ENCODE data around the gene LDB1. TPM values are rescaled to one million over a fixed set of nuclear protein-coding genes. Genes with fewer than 3 reads are reported as not detected.

The LDB1 gene
- polyA plus RNA-seq, 3 donors = 108 to 129 (median 118) TPM

GRCh38 chr10:102146971-102147428, 26.8 kb upstream of the LDB1 start:
- DNase-seq (ENCODE audit: extremely low read depth in 1 of 11, low read depth in 9 of 11, low spot score in 4 of 11) = no peak

DNA sequence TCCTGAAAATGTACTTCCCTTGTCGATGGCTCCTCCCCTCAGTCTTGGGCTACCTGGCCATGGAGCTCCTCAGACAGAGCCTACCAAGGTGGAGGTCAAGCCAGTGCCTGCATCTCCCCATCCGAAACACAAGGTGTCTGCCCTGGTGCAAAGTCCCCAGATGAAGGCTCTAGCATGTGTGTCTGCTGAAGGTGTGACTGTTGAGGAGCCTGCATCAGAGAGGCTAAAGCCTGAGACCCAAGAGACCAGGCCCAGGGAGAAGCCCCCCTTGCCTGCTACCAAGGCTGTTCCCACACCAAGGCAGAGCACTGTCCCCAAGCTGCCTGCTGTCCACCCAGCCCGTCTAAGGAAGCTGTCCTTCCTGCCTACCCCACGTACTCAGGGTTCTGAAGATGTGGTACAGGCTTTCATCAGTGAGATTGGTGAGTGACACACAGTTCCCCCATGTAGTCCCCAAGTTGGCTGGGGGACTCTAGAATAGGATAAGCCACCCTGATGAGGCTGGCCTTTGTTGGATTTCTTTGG, 21.5 kb upstream of the LDB1 start:
- no peak for DNase-seq (ENCODE audit: extremely low read depth in 1 of 11, low read depth in 9 of 11, low spot score in 4 of 11)

GRCh38 chr10:102140913-102141540, 20.9 kb upstream of the LDB1 start:
- DNase-seq (ENCODE audit: extremely low read depth in 1 of 11, low read depth in 9 of 11, low spot score in 4 of 11) = no peak

DNA sequence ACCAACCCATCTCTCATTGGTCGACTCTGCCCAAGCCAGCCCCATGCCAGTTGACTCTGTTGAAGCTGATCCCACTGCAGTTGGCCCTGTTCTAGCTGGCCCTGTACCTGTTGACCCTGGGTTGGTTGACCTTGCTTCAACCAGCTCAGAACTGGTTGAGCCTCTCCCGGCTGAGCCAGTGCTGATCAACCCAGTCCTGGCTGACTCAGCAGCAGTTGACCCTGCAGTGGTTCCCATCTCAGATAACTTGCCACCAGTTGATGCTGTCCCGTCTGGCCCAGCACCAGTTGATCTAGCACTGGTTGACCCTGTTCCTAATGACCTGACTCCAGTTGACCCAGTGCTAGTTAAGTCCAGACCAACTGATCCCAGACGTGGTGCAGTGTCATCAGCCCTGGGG, 20.1 kb upstream of the LDB1 start:
- no peak for DNase-seq (ENCODE audit: extremely low read depth in 1 of 11, low read depth in 9 of 11, low spot score in 4 of 11)

DNA sequence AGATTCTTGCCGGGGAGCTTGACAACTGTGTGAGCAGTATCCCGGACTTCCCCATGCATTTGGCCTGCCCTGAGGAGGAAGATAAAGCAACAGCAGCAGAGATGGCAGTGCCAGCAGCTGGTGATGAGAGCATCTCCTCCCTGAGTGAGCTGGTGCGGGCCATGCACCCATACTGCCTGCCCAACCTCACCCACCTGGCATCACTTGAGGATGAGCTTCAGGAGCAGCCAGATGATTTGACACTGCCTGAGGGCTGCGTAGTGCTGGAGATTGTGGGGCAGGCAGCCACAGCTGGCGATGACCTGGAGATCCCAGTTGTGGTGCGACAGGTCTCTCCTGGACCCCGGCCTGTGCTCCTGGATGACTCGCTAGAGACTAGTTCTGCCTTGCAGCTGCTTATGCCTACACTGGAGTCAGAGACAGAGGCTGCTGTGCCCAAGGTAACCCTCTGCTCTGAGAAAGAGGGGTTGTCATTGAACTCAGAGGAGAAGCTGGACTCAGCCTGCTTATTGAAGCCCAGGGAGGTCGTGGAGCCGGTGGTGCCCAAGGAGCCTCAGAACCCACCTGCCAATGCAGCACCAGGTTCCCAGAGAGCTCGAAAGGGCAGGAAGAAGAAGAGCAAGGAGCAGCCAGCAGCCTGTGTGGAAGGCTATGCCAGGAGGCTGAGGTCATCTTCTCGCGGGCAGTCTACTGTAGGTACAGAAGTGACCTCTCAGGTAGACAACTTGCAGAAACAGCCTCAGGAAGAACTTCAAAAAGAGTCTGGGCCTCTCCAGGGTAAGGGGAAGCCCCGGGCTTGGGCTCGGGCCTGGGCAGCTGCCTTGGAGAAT, 19.3 kb upstream of the LDB1 start:
- DNase-seq (ENCODE audit: extremely low read depth in 1 of 11, low read depth in 9 of 11, low spot score in 4 of 11) = no peak

DNA sequence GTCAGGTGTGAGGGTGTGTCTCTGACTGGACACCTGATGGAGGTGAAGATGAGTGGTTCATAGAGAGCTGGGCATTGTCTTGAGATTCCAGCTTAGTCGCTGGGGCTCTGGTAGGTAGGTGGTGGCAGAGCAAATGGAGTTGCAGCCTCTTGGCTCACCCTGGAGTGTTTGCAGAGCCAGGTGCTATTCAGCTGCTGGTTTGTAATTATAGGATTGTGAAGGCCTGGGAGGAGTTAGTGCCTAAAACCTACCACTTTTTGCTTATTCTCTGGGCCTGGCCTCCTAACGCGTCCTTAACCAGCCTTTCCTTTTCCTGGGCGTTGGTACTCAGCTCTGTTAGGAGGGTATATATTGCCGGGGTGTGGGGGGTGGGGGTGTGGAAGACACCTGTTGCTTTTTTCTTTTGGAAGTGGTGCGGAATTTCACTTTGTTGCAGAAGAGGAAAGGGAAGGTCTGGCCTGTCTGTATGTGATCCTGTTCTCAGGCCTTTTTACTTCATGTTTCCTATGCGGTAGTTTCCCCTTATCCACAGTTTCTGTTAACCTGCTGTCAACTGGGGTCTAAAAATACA, 15.9 kb upstream of the LDB1 start:
- no peak for DNase-seq (ENCODE audit: extremely low read depth in 1 of 11, low read depth in 9 of 11, low spot score in 4 of 11)

DNA sequence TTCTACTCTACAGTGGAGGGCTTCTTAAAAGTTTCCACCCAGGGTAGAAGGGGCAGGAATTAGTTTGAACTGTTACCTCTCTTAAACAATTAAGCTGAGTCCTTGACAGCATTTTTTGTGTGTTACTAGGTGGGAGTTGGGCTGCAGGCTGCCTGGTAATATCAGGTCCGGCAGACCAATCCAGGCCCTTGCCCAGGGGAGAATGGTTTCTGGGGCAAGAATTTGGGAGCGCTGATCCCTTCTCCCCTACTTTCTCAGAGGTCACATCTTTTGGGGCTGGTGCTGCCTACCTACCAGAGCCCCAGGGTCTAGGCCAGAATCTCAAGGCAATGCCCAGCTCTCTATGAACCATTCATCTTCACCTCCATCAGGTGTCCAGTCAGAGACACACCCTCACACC, 14.2 kb upstream of the LDB1 start:
- DNase-seq (ENCODE audit: extremely low read depth in 1 of 11, low read depth in 9 of 11, low spot score in 4 of 11) = no peak

DNA sequence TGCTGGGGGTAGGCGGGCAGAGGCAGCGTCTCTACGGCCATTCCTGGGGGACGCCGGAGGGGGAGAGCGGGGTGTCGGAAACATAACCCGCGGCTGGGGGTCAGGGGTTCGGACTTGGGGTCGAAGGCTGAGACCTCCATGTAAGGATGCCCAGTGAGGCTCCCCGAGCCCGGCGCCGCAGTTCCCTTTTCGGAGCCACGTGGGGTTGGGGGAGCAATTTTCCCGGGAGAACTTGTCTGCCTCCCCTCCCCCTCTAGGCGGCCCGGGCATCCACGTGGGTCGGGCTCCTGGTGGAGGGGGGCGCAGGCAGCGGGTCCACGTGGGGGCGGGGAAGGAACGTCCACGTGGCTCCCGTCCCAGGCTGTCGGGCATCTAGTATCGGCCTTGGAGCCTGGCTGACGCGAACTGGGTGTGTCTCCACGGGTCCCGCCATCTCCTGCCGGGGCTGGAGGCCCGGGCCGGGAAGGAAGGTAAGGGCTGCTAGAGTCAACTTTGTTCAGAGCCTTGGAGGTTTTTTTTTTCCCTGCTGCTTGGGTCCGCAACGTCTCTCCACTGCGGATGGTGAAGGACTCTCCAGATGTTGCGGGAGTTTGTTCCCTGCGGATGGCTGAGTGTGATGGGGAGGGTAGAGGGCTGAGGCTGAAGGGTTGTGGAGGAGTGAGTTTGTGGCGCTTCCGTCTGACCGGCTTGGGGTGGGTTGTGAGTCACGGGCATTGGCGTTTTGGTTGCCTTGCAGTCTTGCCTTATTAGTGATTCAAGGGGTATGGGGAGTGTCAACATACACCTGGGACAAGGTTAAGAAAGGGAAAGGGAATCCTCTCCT, 13.4 kb upstream of the LDB1 start:
- DNase-seq (ENCODE audit: extremely low read depth in 1 of 11, low read depth in 9 of 11, low spot score in 4 of 11) = peak in 2 of 11 donors; percentile 50 to 60

GRCh38 chr10:102132563-102133372, 12.6 kb upstream of the LDB1 start, which contains the start of gene PPRC1:
TSS of gene PPRC1 (plus strand) at chr10:102133040. CDS start at chr10:102133069, 29 bp downstream.
- peak; percentile 96 to 99 (median 98) for DNase-seq (ENCODE audit: extremely low read depth in 1 of 11, low read depth in 9 of 11, low spot score in 4 of 11)

GRCh38 chr10:102132193-102132562, 12.0 kb upstream of the LDB1 start:
- DNase-seq (ENCODE audit: extremely low read depth in 1 of 11, low read depth in 9 of 11, low spot score in 4 of 11) = no peak

- no peak for DNase-seq (ENCODE audit: extremely low read depth in 1 of 11, low read depth in 9 of 11, low spot score in 4 of 11)
Observed at GRCh38 chr10:102131286-102132170, 11.4 kb upstream of the LDB1 start.

- DNase-seq (ENCODE audit: extremely low read depth in 1 of 11, low read depth in 9 of 11, low spot score in 4 of 11) = no peak
Observed at GRCh38 chr10:102123223-102123622, 3.1 kb upstream of the LDB1 start.

DNA sequence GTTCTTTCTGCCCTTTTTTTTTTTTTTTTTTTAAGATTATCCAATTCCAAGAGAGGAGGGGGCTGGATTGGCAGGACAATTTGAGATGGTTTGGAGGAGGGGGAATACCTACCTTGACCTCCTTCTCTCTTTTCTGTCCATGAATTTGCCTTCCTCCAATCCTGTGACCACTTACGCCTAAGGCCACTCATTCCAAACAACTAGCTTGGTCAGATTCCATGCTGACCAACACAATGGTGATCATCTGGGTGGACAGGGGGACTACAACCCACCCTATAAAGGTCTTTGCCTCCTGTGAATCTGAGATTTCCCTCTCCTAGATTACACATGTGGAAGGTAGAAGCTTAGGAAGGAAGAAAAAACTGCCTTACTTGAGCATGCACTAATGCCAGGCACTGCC, 2.3 kb upstream of the LDB1 start:
- DNase-seq (ENCODE audit: extremely low read depth in 1 of 11, low read depth in 9 of 11, low spot score in 4 of 11) = no peak

- peak in 1 of 11 donors; percentile 57 for DNase-seq (ENCODE audit: extremely low read depth in 1 of 11, low read depth in 9 of 11, low spot score in 4 of 11)
Observed at GRCh38 chr10:102121739-102122372, 1.7 kb upstream of the LDB1 start.

DNA sequence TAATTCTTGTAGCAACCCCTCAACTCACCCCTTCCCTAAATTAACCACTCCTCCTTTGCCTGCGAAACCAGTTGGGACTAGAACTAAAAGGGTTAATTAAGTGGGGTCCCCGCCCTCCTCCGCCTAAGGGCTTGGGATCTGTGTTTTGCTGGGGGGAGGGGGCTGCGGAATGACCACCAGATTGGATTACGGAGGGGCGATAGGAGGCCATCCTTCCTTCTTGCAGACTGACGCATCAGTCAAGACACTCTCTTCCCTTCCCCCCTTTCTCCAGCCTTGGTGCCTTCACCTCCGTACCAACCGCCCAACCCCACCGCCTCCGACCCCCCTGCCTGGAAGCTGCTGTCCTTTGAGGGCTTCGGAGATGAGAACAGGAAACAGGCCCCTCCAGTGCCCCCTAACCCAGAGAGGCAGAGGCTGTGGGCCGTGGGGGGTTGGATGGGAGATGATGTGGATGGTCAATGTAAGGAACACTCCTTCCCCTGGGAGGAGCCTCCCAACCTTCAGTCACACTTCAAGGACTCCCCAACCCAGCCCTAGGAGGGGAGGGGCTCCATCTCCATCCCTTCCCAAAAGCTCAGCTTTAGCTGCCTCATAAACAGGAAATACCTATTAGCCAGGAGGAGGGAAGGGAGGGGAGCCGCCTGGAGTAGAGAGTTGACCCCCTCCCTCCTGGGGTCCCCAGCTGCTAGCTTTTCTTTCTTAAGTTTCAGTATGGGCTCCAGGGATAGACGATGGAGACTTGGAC, 997 bp upstream of the LDB1 start:
- peak in 8 of 11 donors; percentile 78 to 96 (median 90) for DNase-seq (ENCODE audit: extremely low read depth in 1 of 11, low read depth in 9 of 11, low spot score in 4 of 11)

Data from renal cortex interstitium (tissue), 11 donors.